Dendritic cell treated with granulocyte-macrophage colony-stimulating factor and Interleukin-4, amounts not matched to agents 40 ng/mL and 50 ng/mL, for 4 days (primary cell): ENCODE data around the gene VAX1.
"Not testable (repeated sequence)": the region's sequence is repeated elsewhere in the genome, so short reads cannot be mapped to it uniquely, and the experiment has no call there.

Experiments used
- H3K27ac Mint-ChIP-seq: one replicate; pipeline ENCODE4 v1.8.0; 2022; ENCODE audit warnings: mild to moderate bottlenecking, mixed read lengths
- H3K27me3 Mint-ChIP-seq: one replicate; pipeline ENCODE4 v1.8.0; 2022; ENCODE audit warnings: mild to moderate bottlenecking, mixed read lengths
- H3K36me3 Mint-ChIP-seq: one replicate; pipeline ENCODE4 v1.8.0; 2022; ENCODE audit warnings: low read depth, mixed read lengths
- H3K4me1 Mint-ChIP-seq: one replicate; pipeline ENCODE4 v1.8.0; 2022; ENCODE audit warnings: low read depth, mixed read lengths
- H3K4me3 Mint-ChIP-seq: one replicate; pipeline ENCODE4 v1.8.0; 2022; ENCODE audit warnings: mild to moderate bottlenecking, moderate library complexity, mixed read lengths
- H3K9me3 Mint-ChIP-seq: one replicate; pipeline ENCODE4 v1.8.0; 2022; ENCODE audit warnings: mixed read lengths
- intact Hi-C: fragments of 100-400 bp; cut with micrococcal nuclease; formaldehyde crosslinking; loops from one replicate; pipeline ENCODE4 v1.15.0; 2022

Gene VAX1

DNA sequence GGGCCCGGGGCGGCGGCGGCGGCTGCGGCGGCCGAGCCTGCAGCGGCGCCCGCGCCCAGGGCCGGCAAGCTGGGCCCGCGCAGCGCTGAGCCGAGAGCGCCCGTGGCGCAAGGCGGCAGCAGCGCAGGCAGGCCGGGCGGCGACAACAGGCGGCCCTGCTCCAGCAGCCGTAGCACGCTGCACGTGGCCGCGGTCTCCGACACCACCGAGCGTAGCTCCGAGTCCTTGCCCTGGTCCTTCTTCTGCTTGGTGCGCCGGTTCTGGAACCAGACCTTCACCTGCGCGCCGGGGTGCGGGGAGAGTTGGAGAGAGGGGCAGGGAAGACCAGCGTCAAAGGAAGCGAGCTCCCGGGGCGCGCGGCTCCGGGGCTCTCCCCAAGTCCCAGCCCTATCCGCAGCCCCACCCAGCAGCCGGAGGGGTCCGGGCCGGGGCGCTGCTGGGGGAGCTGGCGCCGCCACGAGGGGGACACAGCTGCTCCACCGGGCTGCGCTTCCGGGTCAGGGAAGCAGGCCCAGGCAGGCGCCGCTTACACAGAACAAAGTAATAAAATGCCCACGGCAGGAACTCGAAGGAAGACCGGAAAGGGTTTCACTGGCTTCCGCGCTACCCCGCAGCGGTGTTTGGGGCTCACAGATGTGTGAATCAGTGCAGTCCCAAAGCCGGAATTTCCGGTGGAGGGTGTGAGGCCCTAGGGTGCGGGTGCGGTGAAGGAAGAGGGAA lies 3.6 kb downstream of the VAX1 start:
- no peak overlapping the region for H3K27ac Mint-ChIP-seq
- peaks cover 91% of the 10 kb centered on the region for H3K27me3 Mint-ChIP-seq
- H3K36me3 Mint-ChIP-seq = no peaks in the 10 kb centered on the region
- peak overlapping the region; percentile 61 for H3K4me3 Mint-ChIP-seq
- H3K4me1 Mint-ChIP-seq = peaks cover 68% of the 10 kb centered on the region
- no peaks in the 10 kb centered on the region for H3K9me3 Mint-ChIP-seq
- intact Hi-C loops = no loop called here

DNA sequence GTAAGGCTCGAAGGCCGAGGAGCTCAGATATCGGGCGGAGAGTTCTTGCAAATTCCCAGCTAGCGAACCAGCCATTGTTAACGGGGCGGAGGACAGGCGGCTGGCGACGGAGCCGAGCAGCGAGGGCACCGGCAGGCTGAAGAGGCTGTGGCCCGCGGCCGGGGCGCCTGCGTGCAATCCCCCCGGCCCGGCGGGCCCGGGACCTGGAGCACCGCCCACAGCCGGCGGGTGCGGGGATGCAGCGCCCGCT lies 4.1 kb downstream of the VAX1 start:
- peaks cover 64% of the 10 kb centered on the region for H3K4me1 Mint-ChIP-seq
- peak overlapping the region; percentile 54 for H3K4me3 Mint-ChIP-seq
- peaks cover 92% of the 10 kb centered on the region for H3K27me3 Mint-ChIP-seq
- intact Hi-C loops = no loop called here
- no peaks in the 10 kb centered on the region for H3K9me3 Mint-ChIP-seq
- H3K27ac Mint-ChIP-seq = no peak overlapping the region
- H3K36me3 Mint-ChIP-seq = no peaks in the 10 kb centered on the region

DNA sequence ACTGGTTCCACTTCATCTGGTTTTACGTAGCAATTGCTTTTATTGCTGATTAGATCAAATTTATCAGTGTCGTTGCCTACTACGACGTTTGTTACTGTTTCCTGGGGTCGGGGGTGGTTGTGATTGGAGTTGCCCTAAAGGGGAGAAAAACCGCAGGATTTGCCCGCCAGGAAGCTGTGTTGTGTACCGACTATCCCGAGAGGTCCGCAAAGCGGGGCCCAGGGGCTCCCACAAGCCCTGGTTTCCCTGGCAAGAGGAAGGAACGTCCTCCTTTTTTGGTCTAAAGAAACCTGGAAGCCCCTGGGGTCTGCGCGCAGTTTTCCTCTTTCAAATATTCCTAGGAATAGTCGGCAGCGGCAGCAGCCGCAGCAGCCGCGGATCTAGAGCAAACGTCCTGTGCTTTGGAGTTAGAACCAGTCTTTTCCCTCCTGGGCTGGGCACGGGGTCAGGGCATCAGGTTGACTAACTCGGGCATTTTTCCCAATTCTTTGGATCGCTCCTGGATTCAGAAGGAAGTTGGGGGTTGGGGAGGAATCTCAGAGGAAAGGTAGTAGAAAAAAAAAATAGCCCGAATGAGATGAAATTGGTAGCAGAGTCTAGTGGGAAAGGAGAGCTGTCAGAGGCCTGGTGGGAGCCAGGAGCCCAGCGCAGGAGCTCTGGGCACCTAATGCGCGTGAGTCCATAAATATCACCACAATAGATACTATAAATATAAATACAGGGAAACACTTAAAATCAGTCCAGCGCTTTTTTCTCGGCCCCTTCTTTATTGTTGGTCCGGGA lies 4.6 kb downstream of the VAX1 start:
- Mint-ChIP-seq H3K27ac (no peak overlapping the region), H3K4me1 (peaks cover 59% of the 10 kb centered on the region), H3K4me3 (peak overlapping the region; percentile 54), H3K27me3 (peaks cover 92% of the 10 kb centered on the region), H3K36me3 (no peaks in the 10 kb centered on the region), H3K9me3 (no peaks in the 10 kb centered on the region)
- intact Hi-C loops = loop anchor here (2.0 kb wide), 1 partner anchor 29 kb away; no protein-coding TSS in a partner anchor

DNA sequence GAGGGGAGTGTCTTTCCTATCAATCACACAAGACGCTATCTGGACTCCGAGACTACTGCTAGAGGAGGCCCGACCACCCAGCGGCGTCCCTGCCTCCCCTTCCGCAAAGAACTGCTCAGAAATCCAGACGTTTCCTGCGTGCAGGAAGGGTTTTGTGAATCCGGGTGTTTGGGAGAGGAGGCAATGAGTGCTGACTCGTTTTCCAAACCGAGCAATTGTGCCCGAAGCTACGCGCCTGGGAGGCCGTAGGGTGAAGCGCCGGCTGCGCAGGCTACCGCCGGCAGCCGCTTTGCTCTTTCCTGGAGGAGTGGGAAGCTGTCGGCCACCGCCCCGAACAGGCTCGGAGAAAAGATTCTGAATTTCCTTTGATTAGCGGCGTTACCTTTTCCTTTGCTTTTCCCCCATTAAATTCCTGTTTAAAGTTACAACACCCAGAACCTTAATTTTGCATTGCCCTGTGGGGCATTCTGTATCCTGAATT lies 5.3 kb downstream of the VAX1 start:
- Mint-ChIP-seq H3K9me3 (no peaks in the 10 kb centered on the region), H3K4me1 (peaks cover 52% of the 10 kb centered on the region), H3K36me3 (no peaks in the 10 kb centered on the region), H3K27me3 (peaks cover 88% of the 10 kb centered on the region), H3K4me3 (peak overlapping the region; percentile 46), H3K27ac (no peak overlapping the region)
- intact Hi-C loops = loop anchor here (2.0 kb wide), 1 partner anchor 30 kb away; no protein-coding TSS in a partner anchor

DNA sequence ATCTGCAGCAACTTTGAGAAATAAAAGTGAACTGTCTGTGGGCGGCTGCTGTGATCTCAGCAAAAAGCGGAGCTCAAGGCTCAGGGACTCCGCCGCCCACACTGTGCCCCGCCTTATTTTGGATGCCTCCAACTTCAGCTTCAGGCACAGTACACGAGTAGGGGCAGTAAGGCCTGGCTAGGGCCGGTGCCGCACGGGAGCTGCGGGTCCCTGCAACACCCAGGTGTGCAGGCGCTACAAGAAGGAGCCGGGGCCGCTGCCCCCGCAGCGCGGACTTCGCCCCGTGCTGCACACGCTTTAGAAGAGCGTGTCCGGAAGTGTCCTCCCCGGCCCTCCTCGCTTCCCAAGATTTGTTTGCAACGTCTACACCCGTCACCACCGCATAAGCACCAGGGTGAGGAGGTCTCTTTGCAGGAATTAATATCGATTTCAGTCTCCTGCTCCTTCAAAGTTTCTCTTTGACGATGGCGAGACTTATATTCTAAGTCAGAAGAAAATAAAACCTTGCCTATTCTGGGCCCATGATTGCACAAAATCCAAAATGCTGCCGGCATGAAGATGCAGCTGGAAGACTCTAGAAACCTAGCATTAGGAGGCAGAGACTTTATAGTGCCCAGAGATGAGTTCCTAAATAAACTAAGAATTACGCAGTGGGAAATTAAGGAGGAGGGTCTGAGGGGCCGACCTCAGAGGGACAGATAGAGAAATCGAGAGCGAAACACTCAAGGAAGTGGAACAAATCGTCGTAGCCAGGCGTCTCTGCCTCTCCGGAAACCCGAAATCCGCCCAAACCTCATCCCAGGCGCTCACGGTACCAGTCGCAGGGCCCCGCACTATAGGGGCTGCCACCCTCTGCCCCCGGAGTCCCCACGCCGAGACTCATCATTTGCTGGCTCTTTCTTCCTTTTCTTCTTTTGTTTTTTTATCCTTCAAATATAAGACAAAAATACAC lies 6.4 kb downstream of the VAX1 start:
- Mint-ChIP-seq H3K9me3 (no peaks in the 10 kb centered on the region), H3K27me3 (peaks cover 90% of the 10 kb centered on the region), H3K4me3 (peak overlapping the region; percentile 59), H3K4me1 (peaks cover 46% of the 10 kb centered on the region), H3K36me3 (no peaks in the 10 kb centered on the region), H3K27ac (no peak overlapping the region)
- intact Hi-C loops = loop anchor here (2.0 kb wide), 1 partner anchor 31 kb away; no protein-coding TSS in a partner anchor

DNA sequence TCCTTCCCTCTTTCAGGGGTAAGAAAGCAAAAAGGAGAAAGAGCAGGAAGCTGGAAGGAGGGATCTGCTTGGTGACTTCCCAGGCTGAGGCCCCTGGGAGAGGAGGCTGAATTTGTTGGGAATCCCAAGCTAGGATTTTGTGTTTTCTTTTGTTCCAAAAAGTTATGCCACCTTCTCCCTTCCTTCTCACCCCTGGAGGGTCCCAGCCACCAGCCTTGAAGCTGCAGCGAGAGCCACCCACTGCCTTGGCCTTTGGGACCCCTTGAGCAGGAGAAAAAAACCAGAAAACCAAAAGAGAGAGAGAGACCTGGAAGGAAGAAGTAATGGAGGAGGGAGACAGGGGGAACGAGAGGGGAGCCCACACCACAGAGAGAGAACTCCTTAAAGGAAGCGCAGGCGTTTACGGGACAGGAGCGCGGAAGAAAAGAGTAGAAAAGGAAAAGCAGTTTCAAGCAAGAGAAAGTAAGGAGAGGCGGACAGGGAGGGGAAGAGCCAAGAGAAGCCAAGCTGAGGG lies 7.2 kb downstream of the VAX1 start:
- Mint-ChIP-seq H3K9me3 (no peaks in the 10 kb centered on the region), H3K27ac (no peak overlapping the region), H3K4me3 (peak overlapping the region; percentile 59), H3K27me3 (peaks cover 87% of the 10 kb centered on the region), H3K4me1 (peaks cover 42% of the 10 kb centered on the region), H3K36me3 (no peaks in the 10 kb centered on the region)
- intact Hi-C loops = no loop called here

DNA sequence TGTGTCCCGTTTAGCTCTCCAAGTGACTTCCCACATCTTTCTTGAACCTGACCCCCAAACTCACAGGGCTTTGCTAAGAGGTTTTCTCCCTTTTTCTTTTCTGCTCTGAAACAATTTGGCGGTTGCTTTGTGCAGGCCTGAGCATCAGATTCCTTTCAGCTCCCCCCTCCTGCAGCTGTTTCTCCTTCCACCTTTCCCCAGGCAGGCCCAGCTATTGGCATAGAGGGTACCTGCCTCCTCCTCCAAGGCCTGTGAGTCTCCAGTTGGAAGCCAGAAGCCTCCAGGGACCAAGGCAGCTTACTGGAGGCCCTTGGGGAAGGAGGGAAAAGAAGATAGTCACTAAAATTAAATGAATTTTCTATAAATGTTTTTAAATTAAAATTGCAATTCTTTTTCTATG lies 7.7 kb downstream of the VAX1 start:
- Mint-ChIP-seq H3K4me1 (peaks cover 42% of the 10 kb centered on the region), H3K9me3 (no peaks in the 10 kb centered on the region), H3K36me3 (no peaks in the 10 kb centered on the region), H3K27ac (no peak overlapping the region), H3K27me3 (peaks cover 87% of the 10 kb centered on the region), H3K4me3 (no peak overlapping the region)
- intact Hi-C loops = no loop called here

DNA sequence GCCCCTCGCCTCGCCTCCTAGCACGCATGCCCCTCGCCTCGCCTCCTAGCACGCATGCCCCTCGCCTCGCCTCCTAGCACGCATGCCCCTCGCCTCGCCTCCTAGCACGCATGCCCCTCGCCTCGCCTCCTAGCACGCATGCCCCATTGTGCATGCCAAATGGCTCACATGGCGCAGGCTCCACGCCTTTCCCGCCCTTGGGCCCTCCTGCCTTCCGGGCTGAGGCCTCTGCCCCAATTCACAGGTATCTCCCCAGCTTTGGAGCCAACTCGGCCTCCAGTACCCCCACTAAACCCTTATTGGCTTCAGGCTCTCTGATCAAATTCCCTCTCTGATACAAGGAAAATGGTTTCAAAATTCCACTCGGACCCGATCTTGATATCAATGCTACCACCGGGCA lies 11.4 kb downstream of the VAX1 start:
- H3K27me3 Mint-ChIP-seq = peaks cover 78% of the 10 kb centered on the region

DNA sequence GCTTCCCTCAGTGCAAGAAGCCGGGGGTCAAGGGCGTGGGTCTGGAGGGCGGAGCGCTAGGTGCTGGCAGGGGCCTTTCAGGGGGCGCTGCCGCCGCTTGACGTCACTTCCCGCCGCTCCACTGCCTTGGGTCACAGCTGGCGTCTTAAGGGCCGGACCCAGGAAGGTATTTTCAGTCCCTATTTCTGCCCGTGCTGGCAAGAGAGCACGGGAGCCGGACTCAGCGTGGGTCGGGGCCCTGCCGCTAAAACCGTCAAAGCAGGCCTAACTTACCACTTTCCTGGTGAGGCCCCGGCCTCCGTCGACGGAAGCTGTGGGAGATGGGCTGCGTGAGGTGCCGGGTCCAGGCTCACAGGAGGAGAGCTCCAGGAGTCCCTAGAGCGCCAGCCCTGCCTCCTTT lies 12.0 kb downstream of the VAX1 start:
- Mint-ChIP-seq H3K4me3 (no peak overlapping the region), H3K27ac (no peak overlapping the region), H3K4me1 (peaks cover 4% of the 10 kb centered on the region)

More for the DNA sequence above, 11.4 kb downstream of the VAX1 start:
- H3K4me1 Mint-ChIP-seq = peaks cover 10% of the 10 kb centered on the region
- H3K9me3 Mint-ChIP-seq, H3K36me3 Mint-ChIP-seq, H3K4me3 Mint-ChIP-seq, intact Hi-C loops, H3K27ac Mint-ChIP-seq: not testable (repeated sequence)

DNA sequence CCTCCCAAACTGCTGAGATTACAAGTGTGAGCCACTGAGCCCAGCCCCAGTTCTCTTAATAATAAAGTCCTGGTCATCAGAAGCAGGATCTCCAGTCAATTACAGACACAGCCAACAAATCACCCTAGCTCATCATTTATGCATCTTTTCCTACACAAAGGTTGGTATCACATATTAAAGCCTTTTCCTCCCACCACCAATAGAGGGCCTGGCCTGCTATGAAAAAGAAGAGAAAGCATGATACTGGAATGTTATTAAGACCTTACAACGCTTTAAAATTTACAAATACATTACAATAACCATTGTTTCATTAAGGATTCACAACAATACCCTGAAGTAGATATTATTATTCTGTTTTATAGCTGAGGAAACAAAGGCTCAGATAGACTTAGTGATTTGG lies 25.9 kb downstream of the VAX1 start:
- Mint-ChIP-seq H3K36me3 (no peaks in the 10 kb centered on the region), H3K4me1 (peaks cover 5% of the 10 kb centered on the region), H3K4me3 (no peak overlapping the region), H3K27ac (no peak overlapping the region), H3K9me3 (no peaks in the 10 kb centered on the region), H3K27me3 (peaks cover 47% of the 10 kb centered on the region)
- intact Hi-C loops = no loop called here

More for the DNA sequence above, 12.0 kb downstream of the VAX1 start:
- H3K36me3 Mint-ChIP-seq = no peaks in the 10 kb centered on the region
- peaks cover 72% of the 10 kb centered on the region for H3K27me3 Mint-ChIP-seq
- intact Hi-C loops = no loop called here
- H3K9me3 Mint-ChIP-seq = no peaks in the 10 kb centered on the region

DNA sequence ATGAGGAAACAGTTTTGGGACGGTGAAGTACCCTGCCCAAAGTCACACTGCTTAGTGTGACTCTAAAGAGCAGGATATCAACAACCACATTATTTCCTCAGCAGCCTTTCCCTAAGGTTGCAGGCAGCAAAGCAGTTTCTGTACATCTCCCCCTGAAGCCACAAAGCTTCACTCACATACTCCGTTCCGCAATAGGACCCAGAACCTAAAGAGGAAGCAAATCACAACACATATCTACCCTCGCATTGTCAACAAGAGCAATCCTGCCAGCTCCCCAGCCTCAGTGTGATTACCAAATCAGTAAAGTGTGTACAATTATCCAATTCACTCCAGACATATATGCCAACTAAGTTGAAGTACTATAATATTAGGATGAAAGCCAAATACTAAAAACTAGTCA lies 30.8 kb downstream of the VAX1 start:
- H3K27ac Mint-ChIP-seq = no peak overlapping the region
- H3K9me3 Mint-ChIP-seq = no peaks in the 10 kb centered on the region
- H3K27me3 Mint-ChIP-seq = peaks cover 29% of the 10 kb centered on the region
- H3K4me1 Mint-ChIP-seq = peaks cover 6% of the 10 kb centered on the region
- intact Hi-C loops = no loop called here
- no peaks in the 10 kb centered on the region for H3K36me3 Mint-ChIP-seq
- no peak overlapping the region for H3K4me3 Mint-ChIP-seq

DNA sequence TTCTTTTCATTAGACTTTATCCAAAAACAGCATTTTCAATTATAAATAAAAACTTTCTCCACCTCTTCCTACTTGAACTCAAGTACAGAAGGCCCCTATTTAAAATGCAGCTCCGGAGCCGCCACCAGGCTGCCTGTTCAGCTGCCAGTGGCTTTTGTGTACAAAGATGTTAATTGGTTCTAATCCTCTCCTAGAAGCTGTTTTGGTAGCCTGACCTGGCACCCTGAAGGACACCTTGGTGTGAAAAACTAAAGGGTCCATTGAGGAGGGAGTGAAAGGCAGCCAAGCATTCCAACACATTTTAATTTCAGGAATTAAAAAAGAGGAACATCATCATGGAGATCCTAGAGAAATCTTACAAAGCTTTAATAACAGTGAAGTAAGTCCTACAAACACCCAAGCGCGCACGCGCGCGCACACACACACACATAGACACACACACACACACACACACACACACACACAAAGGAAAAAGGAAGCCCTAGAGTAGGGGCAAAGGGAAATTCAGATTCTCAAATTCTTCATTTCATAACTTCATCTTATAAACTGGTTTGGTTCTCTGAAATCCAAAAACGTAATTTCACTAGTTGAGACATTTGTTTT lies 41.4 kb downstream of the VAX1 start:
- Mint-ChIP-seq H3K27me3 (peaks cover 37% of the 10 kb centered on the region), H3K27ac (no peak overlapping the region), H3K4me3 (no peak overlapping the region), H3K36me3 (no peaks in the 10 kb centered on the region), H3K9me3 (no peaks in the 10 kb centered on the region), H3K4me1 (no peaks in the 10 kb centered on the region)
- intact Hi-C loops = no loop called here

DNA sequence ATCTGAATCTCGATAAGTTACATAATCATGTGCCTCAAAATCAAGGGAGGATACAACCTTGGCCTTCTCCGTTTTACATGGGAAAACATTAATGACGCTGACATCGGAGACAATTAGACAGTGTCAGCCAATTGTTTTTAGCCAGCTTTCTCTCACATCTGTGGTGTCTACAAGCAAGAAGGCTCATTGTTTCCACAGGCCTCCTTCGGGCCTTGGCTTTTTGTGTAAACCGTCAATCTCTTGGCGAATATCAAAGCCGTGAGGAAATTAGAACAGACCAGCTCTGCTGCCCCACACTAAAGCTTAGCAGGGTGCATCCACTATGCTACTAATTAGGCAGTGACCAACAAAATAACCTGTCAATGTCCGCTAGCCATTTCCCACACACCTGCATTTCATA lies 43.2 kb downstream of the VAX1 start:
- peaks cover 39% of the 10 kb centered on the region for H3K27me3 Mint-ChIP-seq
- no peaks in the 10 kb centered on the region for H3K36me3 Mint-ChIP-seq
- intact Hi-C loops = no loop called here
- H3K4me3 Mint-ChIP-seq = no peak overlapping the region
- H3K9me3 Mint-ChIP-seq = no peaks in the 10 kb centered on the region
- no peak overlapping the region for H3K27ac Mint-ChIP-seq
- H3K4me1 Mint-ChIP-seq = no peaks in the 10 kb centered on the region
